Upper lobe of left lung (tissue), 6 donors: Measurements from ENCODE around the gene CAMP. TPM values are rescaled to one million over a fixed set of nuclear protein-coding genes. Genes with fewer than 3 reads are reported as not detected.
"Not testable (repeated sequence)": the region's sequence is repeated elsewhere in the genome, so short reads cannot be mapped to it uniquely, and the experiment has no call there.

Source experiments
- ATAC-seq, 2 donors: fragments of 200-7000 bp; cut with Tn5 transposase; one replicate each; pipeline ENCODE4 v1.9.1; 2022; ENCODE audit warnings: mild to moderate bottlenecking in 2 of 2, moderate library complexity in 2 of 2; ENCODE audit not compliant: low FRiP score in 2 of 2
- DNase-seq, 2 donors: peaks; one replicate each; pipeline ENCODE4 v3.0.0-alpha.2; 2019 to 2020
- H3K27ac ChIP-seq, 4 donors: fragments of 200-600 bp; sonication (generic); one replicate each; pipeline ENCODE4 v1.5.1; 2016 to 2019
- H3K27me3 ChIP-seq, 4 donors: fragments of 200-600 bp; sonication (generic); one replicate each; pipeline ENCODE4 v1.5.1; 2017 to 2019
- H3K36me3 ChIP-seq, 4 donors: fragments of 200-600 bp; sonication (generic); one replicate each; pipeline ENCODE4 v1.5.1; 2016 to 2019
- H3K4me1 ChIP-seq, 4 donors: fragments of 200-600 bp; sonication (generic); one replicate each; pipeline ENCODE4 v1.5.1; 2018 to 2019
- H3K4me3 ChIP-seq, 4 donors: fragments of 200-600 bp; sonication (generic); one replicate each; pipeline ENCODE4 v1.5.1; 2017 to 2019; ENCODE audit warnings: mild to moderate bottlenecking in 2 of 4, moderate library complexity in 1 of 4
- H3K9me3 ChIP-seq, 4 donors: fragments of 200-600 bp; sonication (generic); one replicate each; pipeline ENCODE4 v1.5.1; 2018 to 2019
- CTCF ChIP-seq, 6 experiments: fragments of 450-650 bp in 4 of 6; fragments of 200-600 bp in 2 of 6; sonication (generic) in 2 of 6; IDR thresholded peaks; one replicate each; pipeline ENCODE4 v1.5.1; 2016 to 2019; ENCODE audit warnings: antibody characterized with exemption in 6 of 6
- EP300 ChIP-seq, 4 donors: sonication (generic); formaldehyde crosslinking; IDR thresholded peaks; one replicate each; pipeline ENCODE4 v1.5.1; 2017; ENCODE audit warnings: antibody characterized with exemption in 4 of 4, control low read depth in 2 of 4
- POLR2A ChIP-seq, 4 donors: fragments of 450-650 bp; IDR thresholded peaks; one replicate each; pipeline ENCODE4 v1.5.1; 2016 to 2017; ENCODE audit warnings: antibody characterized with exemption in 4 of 4, mild to moderate bottlenecking in 2 of 4
- POLR2AphosphoS5 ChIP-seq, 2 donors: sonication (generic); formaldehyde crosslinking; IDR thresholded peaks; one replicate each; pipeline ENCODE4 v1.5.1; 2017; ENCODE audit warnings: antibody characterized with exemption in 2 of 2
- WGBS, 2 donors: methylation state at CpG; one replicate each; pipeline ENCODE4 v1.1.5; 2017 to 2018; 5-methylcytosine and 5-hydroxymethylcytosine counted together
- total RNA-seq, 6 donors: library from RNA; depleted of rRNA in 4 of 6; stranded (reverse); fragments of >200 nt in 4 of 6; gene quantifications; one replicate each; pipeline versions ENCODE4 v1.1.0 to v1.2.1, GENCODE V29; 2016 to 2021
- donor health status: DM: no; HTN: no; CAD: no; lungs with moderate emphysema.
- donor health status: DM: no; HTN: yes; CAD: no; lungs with severe emphysema.

The CAMP gene
- total RNA-seq, 6 donors from 2014 or later: 1.6 to 15.4 (median 2.7) TPM; not detected in 2

GRCh38 chr3:48268936-48269561 is 45.8 kb downstream of the CAMP start:
- H3K4me3 ChIP-seq: no peak overlapping the region

GRCh38 chr3:48269592-48269991 is 46.3 kb downstream of the CAMP start:
- peaks cover 0 to 39% (median 15%) of the 10 kb centered on the region in 4 donors for H3K36me3 ChIP-seq
- no peak for ATAC-seq

More at GRCh38 chr3:48268936-48269561, 45.8 kb downstream of the CAMP start:
- no peak for TF ChIP-seq CTCF (IDR thresholded peaks at IDR 0.05)
- TF ChIP-seq EP300 (IDR thresholded peaks at IDR 0.05): no peak
- no peak for TF ChIP-seq POLR2AphosphoS5 (IDR thresholded peaks at IDR 0.05)
- TF ChIP-seq POLR2A (IDR thresholded peaks at IDR 0.05): no peak
- Histone ChIP-seq H3K4me1 (peaks cover 3 to 16% (median 12%) of the 10 kb centered on the region in 4 donors), H3K27ac (peak overlapping the region in 2 of 4 donors; percentile 17 to 45), H3K9me3 (no peaks in the 10 kb centered on the region), H3K36me3 (peaks cover 0 to 39% (median 17%) of the 10 kb centered on the region in 4 donors), H3K27me3 (no peaks in the 10 kb centered on the region)
- 79 to 81% methylated on average over 23 of the region's 23 CpGs for WGBS, 2 donors
- ATAC-seq (peak; percentile 6 to 67), DNase-seq (no peak)

GRCh38 chr3:48270306-48270705 is 47.0 kb downstream of the CAMP start:
- peaks cover 0 to 38% (median 14%) of the 10 kb centered on the region in 4 donors for H3K36me3 ChIP-seq
- peaks cover 3 to 16% (median 12%) of the 10 kb centered on the region in 4 donors for H3K4me1 ChIP-seq
- ATAC-seq: no peak
- no peak for DNase-seq
- H3K27me3 ChIP-seq: no peaks in the 10 kb centered on the region
- no peak overlapping the region for H3K4me3 ChIP-seq
- 88 to 92% methylated on average over 2 of the region's 2 CpGs for WGBS, 2 donors
- H3K27ac ChIP-seq: no peak overlapping the region
- H3K9me3 ChIP-seq: no peaks in the 10 kb centered on the region
- no peak for TF ChIP-seq POLR2AphosphoS5 (IDR thresholded peaks at IDR 0.05)
- no peak for TF ChIP-seq POLR2A (IDR thresholded peaks at IDR 0.05)

More at GRCh38 chr3:48269592-48269991, 46.3 kb downstream of the CAMP start:
- no peak for DNase-seq
- WGBS, 2 donors: 82 to 89% methylated on average over 8 of the region's 8 CpGs
- H3K4me1 ChIP-seq: peaks cover 3 to 16% (median 12%) of the 10 kb centered on the region in 4 donors
- H3K4me3 ChIP-seq: no peak overlapping the region
- no peak overlapping the region for H3K27ac ChIP-seq
- H3K9me3 ChIP-seq: no peaks in the 10 kb centered on the region
- H3K27me3 ChIP-seq: no peaks in the 10 kb centered on the region
- TF ChIP-seq POLR2A (IDR thresholded peaks at IDR 0.05) (no peak), POLR2AphosphoS5 (IDR thresholded peaks at IDR 0.05) (no peak), EP300 (IDR thresholded peaks at IDR 0.05) (no peak), CTCF (IDR thresholded peaks at IDR 0.05) (no peak)

- H3K4me3 ChIP-seq, ATAC-seq, DNase-seq, H3K27ac ChIP-seq, H3K27me3 ChIP-seq, H3K9me3 ChIP-seq: not testable (repeated sequence)
- Histone ChIP-seq H3K4me1 (peaks cover 3 to 16% (median 12%) of the 10 kb centered on the region in 4 donors), H3K36me3 (peaks cover 0 to 29% (median 12%) of the 10 kb centered on the region in 4 donors)
- WGBS, 2 donors: 89 to 96% methylated on average over 10 of the region's 10 CpGs
These were observed 47.9 kb downstream of the CAMP start for GRCh38 chr3:48271223-48271622.

GRCh38 chr3:48271763-48272498 is 48.6 kb downstream of the CAMP start:
- H3K27me3 ChIP-seq: no peaks in the 10 kb centered on the region
- WGBS, 2 donors: 96% methylated on average over 9 to 30 of the region's 38 CpGs
- H3K9me3 ChIP-seq: no peaks in the 10 kb centered on the region
- TF ChIP-seq EP300 (IDR thresholded peaks at IDR 0.05) (no peak), POLR2A (IDR thresholded peaks at IDR 0.05) (no peak), POLR2AphosphoS5 (IDR thresholded peaks at IDR 0.05) (no peak), CTCF (IDR thresholded peaks at IDR 0.05) (no peak)
- DNase-seq: peak in 1 of 2 donors; percentile 80
- peaks cover 3 to 14% (median 12%) of the 10 kb centered on the region in 4 donors for H3K4me1 ChIP-seq
- no peak overlapping the region for H3K4me3 ChIP-seq
- no peak for ATAC-seq
- peaks cover 0 to 21% (median 9%) of the 10 kb centered on the region in 4 donors for H3K36me3 ChIP-seq
- no peak overlapping the region for H3K27ac ChIP-seq
